Measurements from ENCODE around the gene RAB31. TPM values are rescaled to one million over a fixed set of nuclear protein-coding genes. Genes with fewer than 3 reads are reported as not detected.
A peak's percentile ranks its signal among the peaks of the same experiment; 100 is the strongest.

The RAB31 gene
- total RNA-seq, 1 donor from 2014 or later: 44.2 TPM

DNA sequence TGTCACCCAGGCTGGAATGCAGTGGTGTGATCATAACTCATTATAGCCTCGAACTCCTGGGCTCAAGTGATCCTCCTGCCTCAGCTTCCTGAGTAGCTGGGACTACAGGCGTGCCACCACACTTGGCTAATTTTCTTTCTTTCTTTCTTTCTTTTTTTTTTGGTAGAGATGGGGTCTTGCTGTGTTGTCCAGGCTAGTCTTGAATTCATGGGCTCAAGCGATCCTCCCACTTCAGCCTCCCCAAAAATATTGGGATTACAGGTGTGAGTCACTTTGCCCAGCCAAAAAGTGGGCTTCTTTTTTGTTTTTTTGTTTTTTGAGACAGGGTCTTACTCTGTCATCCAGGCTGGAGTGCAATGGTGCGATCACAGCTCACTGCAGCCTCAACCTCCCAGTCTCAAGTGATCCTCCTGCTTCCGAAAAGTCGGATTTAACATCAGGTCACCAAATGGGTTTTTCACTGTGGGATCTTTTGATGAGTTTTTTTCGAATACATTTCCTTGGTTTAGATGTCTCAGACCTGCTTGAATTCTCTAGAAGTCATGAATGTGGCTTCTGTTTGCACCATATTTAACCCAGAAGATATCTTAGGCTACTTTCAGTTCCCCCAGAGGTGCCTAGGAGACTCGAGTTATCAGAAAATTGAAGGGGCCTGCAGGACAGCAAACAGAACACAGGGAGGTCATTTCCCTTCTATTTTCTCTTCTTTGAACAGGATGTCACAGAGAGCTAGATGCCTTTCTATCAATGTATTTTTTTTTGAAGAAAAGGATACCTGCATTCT, 8.9 kb downstream of the RAB31 start:
- Histone ChIP-seq H3K36me3 (ENCODE audit: control insufficient read depth, insufficient read depth, low read length) (no peaks in the 10 kb centered on the region), H3K27me3 (ENCODE audit: control insufficient read depth, insufficient read depth, low read length) (no peaks in the 10 kb centered on the region), H3K4me3 (ENCODE audit: low read depth, low read length) (no peak overlapping the region)
- DNase-seq (ENCODE audit: low read depth): no peak
- TF ChIP-seq, protein P1, sequence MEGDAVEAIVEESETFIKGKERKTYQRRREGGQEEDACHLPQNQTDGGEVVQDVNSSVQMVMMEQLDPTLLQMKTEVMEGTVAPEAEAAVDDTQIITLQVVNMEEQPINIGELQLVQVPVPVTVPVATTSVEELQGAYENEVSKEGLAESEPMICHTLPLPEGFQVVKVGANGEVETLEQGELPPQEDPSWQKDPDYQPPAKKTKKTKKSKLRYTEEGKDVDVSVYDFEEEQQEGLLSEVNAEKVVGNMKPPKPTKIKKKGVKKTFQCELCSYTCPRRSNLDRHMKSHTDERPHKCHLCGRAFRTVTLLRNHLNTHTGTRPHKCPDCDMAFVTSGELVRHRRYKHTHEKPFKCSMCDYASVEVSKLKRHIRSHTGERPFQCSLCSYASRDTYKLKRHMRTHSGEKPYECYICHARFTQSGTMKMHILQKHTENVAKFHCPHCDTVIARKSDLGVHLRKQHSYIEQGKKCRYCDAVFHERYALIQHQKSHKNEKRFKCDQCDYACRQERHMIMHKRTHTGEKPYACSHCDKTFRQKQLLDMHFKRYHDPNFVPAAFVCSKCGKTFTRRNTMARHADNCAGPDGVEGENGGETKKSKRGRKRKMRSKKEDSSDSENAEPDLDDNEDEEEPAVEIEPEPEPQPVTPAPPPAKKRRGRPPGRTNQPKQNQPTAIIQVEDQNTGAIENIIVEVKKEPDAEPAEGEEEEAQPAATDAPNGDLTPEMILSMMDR (IDR thresholded peaks at IDR 0.05; ENCODE audit: insufficient read depth, low read length, poor library complexity, severe bottlenecking): no peak

- no peak for DNase-seq (ENCODE audit: low read depth)
- Histone ChIP-seq H3K27me3 (ENCODE audit: control insufficient read depth, insufficient read depth, low read length) (no peaks in the 10 kb centered on the region), H3K4me3 (ENCODE audit: low read depth, low read length) (no peak overlapping the region), H3K36me3 (ENCODE audit: control insufficient read depth, insufficient read depth, low read length) (no peaks in the 10 kb centered on the region)
- TF ChIP-seq, protein P1 (IDR thresholded peaks at IDR 0.05; ENCODE audit: insufficient read depth, low read length, poor library complexity, severe bottlenecking): no peak
Observed at GRCh38 chr18:9719421-9719981, 11.4 kb downstream of the RAB31 start.

DNA sequence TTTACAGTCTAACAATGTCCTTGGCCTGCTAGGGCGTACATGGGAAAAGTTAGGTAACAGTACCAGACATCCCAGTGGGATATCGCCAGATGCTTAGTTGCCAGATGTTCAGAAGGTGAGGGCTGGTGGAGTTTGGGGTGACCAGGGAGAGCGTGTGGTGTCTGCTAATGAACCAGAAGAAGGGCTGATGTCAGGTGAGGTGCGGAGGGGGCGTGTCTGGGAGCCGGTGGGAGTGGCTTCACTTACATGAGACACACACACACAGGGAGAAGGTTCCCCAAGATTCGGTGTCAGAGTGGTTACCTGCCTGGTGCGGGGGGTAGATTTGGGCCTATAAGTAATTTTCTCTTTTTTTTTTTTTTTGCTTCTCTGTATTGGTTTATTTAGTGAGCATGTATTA, 12.2 kb downstream of the RAB31 start:
- H3K36me3 ChIP-seq (ENCODE audit: control insufficient read depth, insufficient read depth, low read length): no peaks in the 10 kb centered on the region
- TF ChIP-seq, protein P1 (IDR thresholded peaks at IDR 0.05; ENCODE audit: insufficient read depth, low read length, poor library complexity, severe bottlenecking): no peak
- no peak overlapping the region for H3K4me3 ChIP-seq (ENCODE audit: low read depth, low read length)
- no peak for DNase-seq (ENCODE audit: low read depth)
- H3K27me3 ChIP-seq (ENCODE audit: control insufficient read depth, insufficient read depth, low read length): no peaks in the 10 kb centered on the region

DNA sequence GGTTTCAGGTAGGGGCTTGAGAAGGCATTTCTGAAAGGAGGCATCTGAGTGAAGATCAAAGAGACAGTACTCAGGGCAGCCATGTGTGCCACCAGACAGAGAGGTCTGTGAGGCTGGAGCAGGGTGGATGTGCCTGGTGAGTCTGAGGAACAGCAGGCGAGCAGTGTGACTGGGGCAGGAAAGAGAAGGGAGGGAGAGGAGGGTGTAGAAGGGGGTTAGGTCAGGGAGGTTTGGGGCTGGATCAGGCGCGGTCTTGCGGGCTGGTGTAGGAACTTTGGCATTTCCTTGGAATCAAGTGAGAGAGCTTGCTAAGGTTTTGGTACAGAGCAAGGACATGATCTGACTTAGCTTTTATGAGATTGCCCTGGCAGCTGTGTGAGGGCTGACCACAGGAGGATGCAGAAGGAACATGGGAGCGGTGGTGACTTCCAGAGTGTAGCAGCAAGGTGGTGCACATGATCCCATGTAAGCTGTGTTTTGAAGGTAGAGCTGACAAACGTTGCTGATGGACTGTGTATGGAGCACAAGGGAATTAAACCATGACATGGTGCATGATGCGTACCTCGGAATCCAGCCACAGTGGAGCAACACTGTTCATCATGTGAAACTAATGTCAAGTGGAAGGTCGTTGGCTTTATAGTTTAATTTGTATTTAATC, 13.9 kb downstream of the RAB31 start:
- TF ChIP-seq, protein P1 (IDR thresholded peaks at IDR 0.05; ENCODE audit: insufficient read depth, low read length, poor library complexity, severe bottlenecking): no peak
- no peaks in the 10 kb centered on the region for H3K27me3 ChIP-seq (ENCODE audit: control insufficient read depth, insufficient read depth, low read length)
- H3K36me3 ChIP-seq (ENCODE audit: control insufficient read depth, insufficient read depth, low read length): no peaks in the 10 kb centered on the region
- DNase-seq (ENCODE audit: low read depth): no peak
- H3K4me3 ChIP-seq (ENCODE audit: low read depth, low read length): no peak overlapping the region

DNA sequence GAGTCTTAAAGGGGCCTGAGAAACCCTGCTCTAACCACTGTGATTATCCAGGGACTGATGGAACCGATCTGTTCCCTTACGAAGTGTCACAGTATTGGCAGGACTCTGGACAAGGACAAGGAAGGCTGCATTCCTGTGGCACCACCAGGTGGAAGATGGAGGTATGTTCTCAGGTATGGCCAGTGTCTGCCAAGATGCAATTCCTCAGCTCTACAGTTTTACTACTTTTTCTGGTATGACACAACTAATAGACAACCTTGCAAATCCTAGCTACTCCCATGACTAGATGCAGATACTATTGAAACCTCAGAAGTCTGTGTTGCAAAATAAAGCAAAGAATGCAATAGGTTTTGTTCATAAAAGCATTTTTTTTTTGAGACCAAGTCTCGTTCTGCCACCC, 14.6 kb downstream of the RAB31 start:
- no peak for DNase-seq (ENCODE audit: low read depth)
- H3K4me3 ChIP-seq (ENCODE audit: low read depth, low read length): no peak overlapping the region
- TF ChIP-seq, protein P1 (IDR thresholded peaks at IDR 0.05; ENCODE audit: insufficient read depth, low read length, poor library complexity, severe bottlenecking): peak; percentile 31
- no peaks in the 10 kb centered on the region for H3K27me3 ChIP-seq (ENCODE audit: control insufficient read depth, insufficient read depth, low read length)
- no peaks in the 10 kb centered on the region for H3K36me3 ChIP-seq (ENCODE audit: control insufficient read depth, insufficient read depth, low read length)
